HG03066 (cell line): ENCODE results near the gene COPS9.

ENCODE experiments used
- ATAC-seq: cut with Tn5 transposase; IDR thresholded peaks from one replicate; pipeline ENCODE4 v1.9.1; 2021; ENCODE audit warnings: low read depth; ENCODE audit not compliant: unreplicated experiment

Gene COPS9

DNA sequence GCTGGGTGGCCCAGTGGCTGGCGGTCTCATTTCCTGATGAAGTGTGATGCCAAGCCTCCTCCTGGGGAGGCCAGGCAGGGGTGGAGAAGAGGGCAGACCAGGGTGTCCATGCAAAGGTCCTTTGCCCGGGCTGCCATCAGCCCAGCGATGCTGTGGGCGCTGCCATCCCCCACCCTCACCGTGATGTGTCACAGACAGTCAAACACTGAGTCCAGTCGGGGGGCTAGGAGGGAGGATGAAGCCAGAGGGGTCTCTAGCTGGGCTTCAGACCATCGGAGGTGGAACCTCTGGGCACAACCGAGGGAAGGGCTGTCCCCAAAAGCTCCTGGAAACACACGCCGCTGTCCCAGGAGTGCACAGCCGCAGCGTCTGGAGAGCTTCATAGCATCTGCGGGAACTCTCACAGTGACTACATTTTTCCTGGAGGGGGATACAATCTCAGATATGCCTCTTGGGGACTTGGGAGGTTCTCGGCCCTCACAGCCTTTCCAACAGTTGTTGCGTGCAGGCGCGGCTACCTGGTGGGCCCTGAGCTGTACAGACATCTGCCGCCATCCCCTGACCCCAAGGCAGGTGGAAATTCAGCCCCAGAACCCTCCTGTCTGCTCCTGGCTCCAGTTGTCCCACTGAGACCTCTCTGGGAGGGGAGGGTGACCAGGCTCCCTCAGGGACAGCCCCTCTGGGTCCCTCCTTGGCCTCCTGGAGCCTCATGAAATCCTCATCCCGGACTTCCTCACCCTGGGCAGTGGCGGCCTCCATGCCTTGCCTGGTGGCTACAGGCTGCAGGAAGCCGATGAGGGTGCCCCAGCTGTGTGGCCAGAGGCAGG lies 30.9 kb upstream of the COPS9 start:
- no peak for ATAC-seq

- ATAC-seq, result no peak
Measured at GRCh38 chr2:240166191-240166590, 30.1 kb upstream of the COPS9 start.

GRCh38 chr2:240165661-240166060 lies 29.6 kb upstream of the COPS9 start:
- no peak for ATAC-seq

DNA sequence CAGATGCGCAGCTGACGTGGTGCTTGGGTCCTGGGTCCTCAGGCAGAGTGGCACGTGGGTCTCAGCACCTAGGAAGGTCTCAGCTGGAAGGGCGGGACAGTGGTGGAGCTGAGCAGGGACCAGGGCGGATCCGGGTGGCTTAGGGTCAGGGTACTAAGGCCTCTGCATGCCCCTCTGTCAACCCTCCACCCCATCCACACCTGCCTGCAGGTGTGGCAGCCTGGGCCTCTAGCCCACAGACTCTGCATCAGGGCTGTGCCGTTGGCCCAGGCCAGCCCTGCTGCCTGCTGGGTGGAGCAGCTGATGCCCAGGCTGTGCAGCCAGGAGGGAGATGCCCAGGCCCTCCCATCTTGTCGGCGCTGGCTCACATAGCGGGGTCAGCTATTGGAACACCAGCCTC lies 28.9 kb upstream of the COPS9 start:
- ATAC-seq, result no peak

- ATAC-seq, result no peak
Measured at GRCh38 chr2:240164586-240164985, 28.5 kb upstream of the COPS9 start.

GRCh38 chr2:240163844-240164574 lies 27.9 kb upstream of the COPS9 start:
- ATAC-seq, result no peak

DNA sequence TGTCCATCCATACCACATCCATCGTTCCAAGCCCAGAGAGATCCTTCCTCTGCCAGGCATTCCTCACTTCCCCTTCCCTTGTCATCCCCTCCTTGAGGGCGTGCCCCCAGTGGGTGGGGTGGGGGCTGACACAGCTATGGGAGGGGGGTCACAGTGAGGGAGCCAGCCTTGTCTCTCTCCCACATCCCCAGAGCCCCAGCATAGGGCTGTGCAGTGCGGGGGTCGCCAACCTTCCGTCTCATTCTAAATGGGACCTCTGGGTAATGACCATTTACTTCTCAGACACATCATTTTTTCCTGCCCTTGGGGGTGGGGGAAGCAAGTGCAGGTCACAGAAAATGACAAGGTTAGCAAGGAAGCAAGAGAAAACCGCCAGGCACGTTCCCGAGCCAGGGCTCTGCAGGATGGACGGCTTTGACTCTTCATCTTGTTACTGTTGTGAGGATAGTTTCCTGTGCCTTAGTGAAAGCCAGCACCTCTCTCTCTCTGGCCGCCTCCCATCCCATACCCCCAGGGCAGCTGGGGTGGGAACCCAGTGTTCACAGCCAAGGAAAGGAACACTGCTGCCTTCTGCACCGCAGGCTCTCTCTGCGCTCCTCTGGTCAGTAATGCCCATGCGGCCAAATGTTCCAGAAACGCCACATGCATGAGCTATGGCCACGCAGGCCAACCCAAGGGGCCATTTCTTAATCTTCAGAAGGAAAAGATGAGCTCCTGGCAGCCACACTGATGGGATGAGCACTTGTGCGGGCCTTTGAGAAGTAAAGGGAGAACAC lies 27.0 kb upstream of the COPS9 start:
- ATAC-seq, result no peak

DNA sequence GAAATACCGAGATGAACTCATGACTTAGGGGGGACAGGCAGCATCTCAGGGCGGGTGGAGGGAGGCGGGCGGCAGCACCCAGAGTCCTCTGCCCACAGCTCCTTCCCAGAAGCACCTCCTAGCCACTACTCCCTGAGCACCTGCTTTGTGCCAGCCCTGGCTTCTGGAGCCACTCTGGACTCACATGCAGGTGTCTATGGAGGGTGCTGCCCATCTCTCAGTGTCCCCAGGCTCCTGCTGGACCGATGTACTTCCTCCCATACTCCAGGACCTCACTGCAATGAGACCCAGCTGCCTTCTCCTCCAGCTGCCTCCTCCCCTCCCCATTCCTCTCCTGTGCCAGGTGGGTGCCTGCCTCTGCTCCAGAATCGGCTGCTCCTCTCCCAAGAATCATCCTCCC lies 26.4 kb upstream of the COPS9 start:
- ATAC-seq, result no peak

- ATAC-seq, result no peak
Measured at GRCh38 chr2:240162032-240162431, 25.9 kb upstream of the COPS9 start.

GRCh38 chr2:240161087-240161750 lies 25.1 kb upstream of the COPS9 start:
- no peak for ATAC-seq

- ATAC-seq, result no peak
Measured at GRCh38 chr2:240160291-240161086, 24.4 kb upstream of the COPS9 start.

DNA sequence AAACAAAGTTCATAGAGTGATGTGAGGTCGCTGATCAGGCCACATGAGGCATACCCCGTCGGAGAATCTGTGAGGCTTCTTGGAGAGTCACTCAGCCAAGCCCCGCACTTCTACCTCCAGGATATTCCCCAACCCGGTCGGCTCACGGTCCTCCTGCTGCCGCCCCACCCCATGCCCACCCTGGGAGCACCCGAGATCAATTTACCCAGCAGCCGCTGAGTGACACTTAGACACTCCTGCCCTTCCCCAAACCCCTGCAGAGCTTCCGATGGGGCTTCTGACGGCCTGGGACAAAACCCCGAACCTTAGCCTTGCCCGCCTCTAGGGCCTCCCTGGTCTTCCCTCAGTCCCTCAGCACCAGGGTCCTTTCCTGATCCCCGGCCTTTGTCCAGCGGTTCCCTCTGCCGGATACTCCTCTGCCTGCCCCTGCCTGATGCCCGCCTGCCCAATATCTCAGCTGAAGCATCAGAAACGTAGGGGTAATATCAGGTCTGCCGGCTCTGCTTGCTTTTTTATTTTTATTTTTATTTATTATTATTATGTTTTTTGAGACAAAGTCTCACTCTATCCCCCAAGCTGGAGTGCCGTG lies 23.2 kb upstream of the COPS9 start:
- no peak for ATAC-seq

- no peak for ATAC-seq
Measured at GRCh38 chr2:240157147-240157470, 21.0 kb upstream of the COPS9 start.

GRCh38 chr2:240156435-240157146 lies 20.5 kb upstream of the COPS9 start:
- no peak for ATAC-seq

- no peak for ATAC-seq
Measured at GRCh38 chr2:240155745-240156390, 19.8 kb upstream of the COPS9 start.

DNA sequence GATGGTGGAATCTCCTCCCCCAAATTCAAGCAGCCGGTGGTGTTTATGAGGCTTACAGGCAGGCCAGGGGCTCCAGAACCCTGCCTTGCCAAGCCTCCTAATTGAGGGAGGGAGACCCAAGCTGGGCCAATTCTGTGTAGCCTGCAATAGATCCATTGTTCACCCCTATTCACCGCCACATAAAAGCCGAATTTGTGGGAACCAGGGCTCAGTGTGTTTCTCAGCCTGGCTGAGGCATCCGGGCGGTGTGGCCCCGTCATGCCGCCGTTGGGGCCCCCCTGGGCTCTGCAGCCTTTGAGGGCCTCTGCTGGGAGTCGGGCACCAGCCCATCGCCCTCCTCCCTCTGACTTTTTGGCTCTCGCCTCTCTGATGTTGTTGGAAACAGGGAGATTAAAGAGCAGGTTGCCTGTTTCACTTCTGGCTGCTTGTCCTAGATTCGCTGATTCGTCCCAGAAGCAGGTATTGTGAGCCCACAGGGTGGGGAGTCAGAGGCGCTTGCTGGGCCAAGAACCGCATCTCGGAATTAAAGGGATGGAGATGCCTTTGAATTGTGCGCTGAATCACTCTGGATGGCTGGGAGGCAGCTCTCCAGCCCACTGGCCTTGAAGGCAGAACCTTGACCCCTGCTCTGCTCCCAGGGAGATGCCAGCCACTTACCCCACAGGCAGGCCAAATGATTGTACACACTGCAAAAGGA lies 19.1 kb upstream of the COPS9 start:
- ATAC-seq, result no peak

DNA sequence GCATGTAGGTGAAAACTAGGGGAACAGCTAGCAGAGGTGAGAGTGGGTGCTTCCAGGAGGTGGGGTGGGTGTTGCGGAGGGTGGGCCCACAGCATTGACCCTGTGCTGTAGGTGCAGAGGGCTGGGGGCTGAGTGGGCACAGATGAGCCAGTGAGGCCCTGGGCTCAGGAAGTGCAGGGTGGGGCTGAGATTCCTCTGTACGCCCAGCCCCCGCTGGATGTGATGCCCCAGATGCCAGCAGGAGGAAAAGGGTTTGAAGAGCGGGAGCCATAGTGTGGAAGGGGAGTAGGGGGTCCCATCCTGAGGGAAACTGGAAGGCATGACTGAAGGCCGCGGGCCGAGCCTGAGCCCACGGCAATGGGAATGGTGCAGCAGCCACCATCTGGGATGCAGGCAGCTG lies 18.5 kb upstream of the COPS9 start:
- ATAC-seq, result no peak

- no peak for ATAC-seq
Measured at GRCh38 chr2:240153418-240153817, 17.3 kb upstream of the COPS9 start.
